GM19240 (cell line): ENCODE results near the gene HIKESHI.
"Not testable (repeated sequence)": the region's sequence is repeated elsewhere in the genome, so short reads cannot be mapped to it uniquely, and the experiment has no call there.

Source experiments
- DNase-seq: peaks from one replicate; pipeline ENCODE4 v3.0.0; 2011; ENCODE audit warnings: low spot score; ENCODE audit not compliant: insufficient read length

HIKESHI gene

DNA sequence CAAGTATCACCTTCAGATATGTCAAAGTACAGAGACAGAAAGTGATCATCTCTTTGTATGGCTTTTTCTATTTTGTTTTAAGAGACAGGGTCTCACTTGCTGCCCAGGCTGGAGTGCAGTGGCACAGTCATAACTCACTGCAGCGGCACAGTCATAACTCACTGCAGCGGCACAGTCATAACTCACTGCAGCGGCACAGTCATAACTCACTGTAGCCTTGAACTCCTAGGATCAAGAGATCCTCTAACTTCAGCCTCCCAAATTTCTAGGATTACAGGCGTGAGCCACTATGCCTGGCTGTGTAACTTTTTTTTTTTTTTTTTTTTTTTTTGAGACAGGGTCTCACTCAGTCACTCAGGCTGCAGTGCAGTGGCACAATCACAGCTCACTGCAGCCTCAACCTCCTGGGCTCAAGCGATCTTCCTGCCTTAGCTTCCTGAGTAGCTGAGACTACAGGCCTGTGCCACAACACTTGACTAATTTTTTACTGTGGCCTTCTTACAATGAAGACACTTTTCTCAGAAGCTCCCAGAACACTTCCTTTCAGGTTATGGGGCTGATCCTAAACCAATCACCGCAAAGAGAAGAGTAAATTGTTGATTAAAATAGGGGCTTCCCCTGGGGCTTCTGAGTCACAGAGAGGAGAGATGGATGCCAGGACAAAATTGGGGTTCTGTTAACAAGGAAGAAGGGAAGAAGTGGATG, 9.0 kb upstream of the HIKESHI start:
- DNase-seq = no peak

- DNase-seq = no peak
Observed at GRCh38 chr11:86294026-86294425, 8.0 kb upstream of the HIKESHI start.

DNA sequence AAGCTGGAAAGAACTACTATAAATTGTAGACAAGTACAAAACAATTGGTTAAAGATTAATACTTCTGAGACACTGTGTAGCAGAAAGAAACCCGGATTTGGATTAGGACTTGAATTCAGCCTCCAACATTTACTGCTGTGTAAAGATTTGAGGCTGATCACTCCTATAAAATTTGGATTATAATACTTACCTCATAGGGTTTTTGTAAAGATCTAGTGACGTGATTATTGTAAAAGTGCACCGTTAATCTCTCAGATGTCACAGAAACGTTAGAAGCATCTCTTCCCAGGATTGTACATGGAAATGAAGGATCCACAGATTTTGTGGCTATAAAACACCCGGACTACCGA, 323 bp upstream of the HIKESHI start:
- no peak for DNase-seq

DNA sequence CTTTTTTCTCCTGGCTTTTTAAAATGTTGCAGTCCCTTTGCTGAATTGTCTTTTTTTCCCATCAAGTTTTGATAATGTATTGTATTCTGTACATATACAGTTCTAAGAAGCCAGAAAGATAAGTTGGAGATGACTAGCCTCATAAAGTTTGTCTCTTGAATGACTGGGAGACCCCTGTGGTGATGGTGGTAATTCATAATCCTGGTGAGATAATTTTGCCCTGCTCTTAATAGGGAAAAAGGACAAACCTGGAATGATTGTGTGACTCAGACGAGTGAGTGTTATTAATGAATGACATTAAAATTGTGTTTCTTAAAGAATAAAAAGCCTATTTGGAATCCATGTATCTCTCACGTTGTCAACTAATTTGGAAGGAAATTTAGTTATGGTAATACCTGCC, 1.2 kb downstream of the HIKESHI start:
- DNase-seq = no peak

DNA sequence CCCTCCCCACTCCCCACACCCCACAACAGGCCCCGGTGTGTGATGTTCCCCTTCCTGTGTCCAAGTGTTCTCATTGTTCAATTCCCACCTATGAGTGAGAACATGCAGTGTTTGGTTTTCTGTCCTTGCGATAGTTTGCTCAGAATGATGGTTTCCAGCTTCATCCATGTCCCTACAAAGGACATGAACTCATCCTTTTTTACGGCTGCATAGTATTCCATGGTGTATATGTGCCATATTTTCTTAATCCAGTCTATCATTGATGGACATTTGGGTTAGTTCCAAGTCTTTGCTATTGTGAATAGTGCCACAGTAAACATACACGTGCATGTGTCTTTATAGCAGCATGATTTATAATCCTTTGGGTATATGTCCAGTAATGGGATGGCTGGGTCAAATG, 6.7 kb downstream of the HIKESHI start:
- not testable (repeated sequence) for DNase-seq

- DNase-seq = no peak
Observed at GRCh38 chr11:86313793-86314192, 11.8 kb downstream of the HIKESHI start.

GRCh38 chr11:86314636-86315035, 12.6 kb downstream of the HIKESHI start:
- no peak for DNase-seq

GRCh38 chr11:86335131-86335767, 33.2 kb downstream of the HIKESHI start:
- DNase-seq = no peak

DNA sequence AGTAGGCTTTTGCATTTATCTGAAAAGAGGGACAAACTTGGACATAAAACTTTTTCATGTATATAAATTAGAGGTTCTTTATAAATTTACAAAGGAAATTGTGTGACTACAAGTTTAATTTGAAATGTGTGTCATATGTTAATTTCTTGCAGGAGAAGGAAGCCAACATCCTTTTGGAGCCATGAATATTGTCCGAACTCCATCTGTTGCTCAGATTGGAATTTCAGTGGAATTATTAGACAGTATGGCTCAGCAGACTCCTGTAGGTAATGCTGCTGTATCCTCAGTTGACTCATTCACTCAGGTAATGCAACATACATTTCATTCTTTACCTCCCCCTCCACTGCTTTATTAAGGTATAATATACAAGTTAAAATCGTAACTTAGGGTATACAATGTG, 35.2 kb downstream of the HIKESHI start:
- DNase-seq = no peak

DNA sequence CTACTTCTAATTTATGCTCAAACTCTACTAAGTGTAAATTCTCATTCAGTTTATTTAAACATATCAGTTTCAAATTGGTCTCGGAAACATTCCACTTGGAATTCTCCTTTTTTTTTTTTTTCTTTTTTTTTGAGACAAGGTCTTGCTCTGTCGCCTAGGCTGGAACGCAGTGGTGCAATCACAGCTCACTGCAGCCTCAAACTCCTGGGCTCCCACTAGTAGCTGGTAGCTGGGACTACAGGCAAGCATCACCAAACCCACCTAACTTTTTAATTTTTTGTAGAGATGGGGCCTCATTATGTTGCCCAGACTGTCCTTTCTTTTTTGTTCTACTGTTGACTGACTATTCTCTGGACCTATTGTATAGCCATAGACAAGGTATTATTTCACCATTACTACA, 39.3 kb downstream of the HIKESHI start:
- no peak for DNase-seq

GRCh38 chr11:86346513-86346912, 44.5 kb downstream of the HIKESHI start:
- DNase-seq = no peak

DNA sequence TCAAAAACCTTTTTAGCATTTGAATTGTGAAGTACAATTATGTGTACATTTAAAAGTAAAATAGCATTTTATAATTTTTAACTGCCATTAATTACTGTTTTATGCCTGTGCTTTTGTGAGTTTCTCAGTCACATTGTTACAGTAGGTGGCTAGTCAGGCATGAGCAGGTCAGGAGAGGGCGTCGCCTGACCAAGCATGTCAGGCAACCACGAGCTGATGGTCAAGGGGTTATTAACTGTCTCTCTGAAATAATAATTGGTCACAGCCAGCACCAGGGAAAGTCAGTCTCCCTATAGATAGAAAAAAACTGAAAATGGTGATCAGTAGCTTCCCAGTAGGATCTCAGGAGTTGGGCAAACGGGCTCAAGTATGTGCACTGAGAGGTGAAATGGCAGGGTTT, 53.2 kb downstream of the HIKESHI start:
- no peak for DNase-seq

- DNase-seq = not testable (repeated sequence)
Observed at GRCh38 chr11:86357412-86357811, 55.4 kb downstream of the HIKESHI start.

- no peak for DNase-seq
Observed at GRCh38 chr11:86358720-86359119, 56.7 kb downstream of the HIKESHI start.

- no peak for DNase-seq
Observed at GRCh38 chr11:86360775-86361395, 58.8 kb downstream of the HIKESHI start.

DNA sequence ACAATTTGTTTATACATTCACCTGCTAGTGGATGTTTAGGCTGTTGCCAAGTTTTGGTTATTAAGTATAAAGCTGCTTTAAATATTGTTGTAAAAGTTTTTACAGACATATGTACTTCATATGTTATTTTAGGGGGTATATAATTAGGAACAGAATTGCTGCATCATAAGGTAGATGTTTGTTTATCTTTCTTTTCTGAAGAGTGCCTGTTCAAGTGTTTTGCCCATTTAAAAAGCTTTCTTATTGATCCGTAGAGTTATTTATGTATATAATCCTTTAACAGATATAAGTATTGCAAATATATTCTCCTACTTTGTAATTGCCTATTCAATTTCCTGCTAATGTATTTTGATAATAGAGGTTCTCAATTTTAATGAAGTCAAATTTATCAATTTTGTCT, 61.4 kb downstream of the HIKESHI start:
- DNase-seq = no peak

GRCh38 chr11:86365546-86365945, 63.5 kb downstream of the HIKESHI start:
- no peak for DNase-seq

- no peak for DNase-seq
Observed at GRCh38 chr11:86369668-86370067, 67.6 kb downstream of the HIKESHI start.

DNA sequence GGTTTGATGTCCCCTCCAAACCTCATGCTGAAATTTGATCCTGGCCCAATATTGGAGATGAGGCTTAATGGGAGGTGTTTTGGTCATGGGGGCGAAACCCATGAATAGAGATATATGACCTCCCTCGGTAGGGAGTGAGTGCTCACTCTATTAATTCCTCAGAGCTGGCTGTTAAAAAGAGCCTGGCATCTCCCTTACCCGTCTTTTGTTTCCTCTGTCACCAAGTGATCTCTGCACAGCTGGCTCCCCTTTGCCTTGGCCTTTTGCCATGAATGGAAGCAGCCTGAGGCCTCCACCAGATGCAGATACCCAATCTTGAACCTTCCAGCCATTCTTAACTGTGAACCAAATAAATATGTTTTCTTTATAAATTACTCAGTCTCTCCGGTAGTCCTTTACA, 68.1 kb downstream of the HIKESHI start:
- no peak for DNase-seq

- no peak for DNase-seq
Observed at GRCh38 chr11:86370922-86371594, 69.0 kb downstream of the HIKESHI start.

- DNase-seq = no peak
Observed at GRCh38 chr11:86372041-86372440, 70.0 kb downstream of the HIKESHI start.

DNA sequence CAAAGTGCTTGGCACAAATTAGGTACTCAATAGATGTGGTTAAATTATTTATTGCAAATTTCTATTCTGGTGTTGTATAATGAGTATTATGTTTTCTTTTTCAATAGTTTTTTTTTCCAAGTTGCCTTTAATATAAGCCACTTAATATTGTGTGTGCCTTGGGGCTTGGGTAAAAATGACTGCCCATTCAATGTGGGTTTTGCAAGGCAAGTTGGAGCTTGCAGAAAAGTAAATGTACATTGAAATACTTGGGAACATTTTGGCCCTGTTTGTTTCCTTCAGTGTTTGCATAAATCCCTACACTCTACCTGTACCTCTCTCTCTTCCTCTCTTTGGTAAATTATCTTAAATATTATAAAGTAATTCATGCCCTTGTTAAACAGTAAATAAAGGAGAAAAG, 70.5 kb downstream of the HIKESHI start:
- no peak for DNase-seq
